Activated naive CD4-positive, alpha-beta T cell treated with anti-CD3 and anti-CD28 coated beads, Interleukin-2, amount 10 ng/mL, durations not matched to agents 7 days and 5 days (primary cell): ENCODE data around the gene SLC14A1.

Experiments used
- CTCF ChIA-PET: fragments of 350-600 bp; sonication (Branson Sonifier 250); formaldehyde crosslinking; loops from one replicate; lab custom pipeline; 2021; ENCODE audit warnings: antibody characterized with exemption; lab: Charles Lee
- DNase-seq: peaks from one replicate; pipeline ENCODE4 v3.0.0-alpha.2; 2020
- H3K27ac Mint-ChIP-seq: one replicate; pipeline ENCODE4 v1.8.0; 2021; ENCODE audit warnings: mild to moderate bottlenecking, moderate library complexity, mixed read lengths
- H3K27me3 Mint-ChIP-seq: one replicate; pipeline ENCODE4 v1.8.0; 2021; ENCODE audit warnings: mild to moderate bottlenecking, mixed read lengths
- H3K36me3 Mint-ChIP-seq: one replicate; pipeline ENCODE4 v1.8.0; 2021; ENCODE audit warnings: mixed read lengths
- H3K4me1 Mint-ChIP-seq: one replicate; pipeline ENCODE4 v1.8.0; 2021; ENCODE audit warnings: mixed read lengths
- H3K4me3 Mint-ChIP-seq: one replicate; pipeline ENCODE4 v1.8.0; 2021; ENCODE audit warnings: mild to moderate bottlenecking, moderate library complexity, mixed read lengths
- H3K9me3 Mint-ChIP-seq: one replicate; pipeline ENCODE4 v1.8.0; 2021; ENCODE audit warnings: mixed read lengths

The SLC14A1 gene

GRCh38 chr18:45723567-45724355 lies at the start of gene SLC14A1:
SLC14A1 (plus strand) TSS chr18:45724181; CDS start chr18:45730321, 6,140 bp downstream.
- H3K36me3 Mint-ChIP-seq = no peaks in the 10 kb centered on the region
- peaks cover 19% of the 10 kb centered on the region for H3K27me3 Mint-ChIP-seq
- peaks cover 5% of the 10 kb centered on the region for H3K4me1 Mint-ChIP-seq
- no peak within 1 kb of the TSS for H3K4me3 Mint-ChIP-seq
- no peaks in the 10 kb centered on the region for H3K9me3 Mint-ChIP-seq
- CTCF ChIA-PET = interaction anchor here (0.9 to 8.0 kb wide), 17 partner anchors 7 to 350 kb away, joined by 3 to 82 read pairs (median 5); partner anchors contain the start of gene PSTPIP2
- no peak within 1 kb of the TSS for H3K27ac Mint-ChIP-seq
- no peak for DNase-seq

DNA sequence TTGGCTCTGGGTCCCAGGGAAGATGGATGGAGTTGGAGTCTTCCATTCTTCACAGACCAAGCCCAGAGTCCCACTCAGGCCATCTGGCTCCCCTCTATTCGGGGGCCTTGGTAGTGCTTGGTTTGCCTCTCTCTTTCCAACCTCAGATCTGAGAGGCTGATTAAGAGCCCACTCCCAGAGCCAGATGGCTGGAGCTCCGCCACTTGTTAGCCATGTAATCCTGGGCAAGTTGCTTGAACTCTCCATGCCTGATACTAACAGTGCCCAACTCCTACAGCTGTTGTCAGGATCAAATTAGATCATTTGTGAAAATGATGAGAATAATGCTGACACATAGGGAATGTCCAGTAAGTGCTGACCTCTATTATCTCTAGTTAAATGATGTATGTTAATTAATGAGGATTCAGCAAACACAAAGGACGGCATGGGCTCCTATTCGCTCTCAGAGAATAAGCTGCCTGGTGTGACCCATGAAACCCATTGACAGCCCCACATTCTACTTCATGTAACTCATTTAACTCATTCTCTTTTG lies 46.6 kb upstream of the SLC14A1 start:
- H3K27ac Mint-ChIP-seq = no peak overlapping the region
- CTCF ChIA-PET = interaction anchor here (3.2 kb wide), 1 partner anchor 12 kb away, joined by 9 read pairs; no protein-coding TSS in a partner anchor
- H3K4me1 Mint-ChIP-seq = no peaks in the 10 kb centered on the region
- no peak overlapping the region for H3K4me3 Mint-ChIP-seq
- peaks cover 72% of the 10 kb centered on the region for H3K27me3 Mint-ChIP-seq
- DNase-seq = no peak
- H3K9me3 Mint-ChIP-seq = no peaks in the 10 kb centered on the region
- no peaks in the 10 kb centered on the region for H3K36me3 Mint-ChIP-seq

GRCh38 chr18:45678441-45678840 lies 45.5 kb upstream of the SLC14A1 start:
- Mint-ChIP-seq H3K4me1 (no peaks in the 10 kb centered on the region), H3K27ac (no peak overlapping the region), H3K27me3 (peaks cover 71% of the 10 kb centered on the region), H3K4me3 (no peak overlapping the region), H3K36me3 (no peaks in the 10 kb centered on the region), H3K9me3 (no peaks in the 10 kb centered on the region)
- CTCF ChIA-PET = interaction anchor here (0.7 to 3.2 kb wide), 4 partner anchors 9 to 20 kb away, joined by 3 to 9 read pairs (median 4); no protein-coding TSS in a partner anchor
- DNase-seq = no peak

DNA sequence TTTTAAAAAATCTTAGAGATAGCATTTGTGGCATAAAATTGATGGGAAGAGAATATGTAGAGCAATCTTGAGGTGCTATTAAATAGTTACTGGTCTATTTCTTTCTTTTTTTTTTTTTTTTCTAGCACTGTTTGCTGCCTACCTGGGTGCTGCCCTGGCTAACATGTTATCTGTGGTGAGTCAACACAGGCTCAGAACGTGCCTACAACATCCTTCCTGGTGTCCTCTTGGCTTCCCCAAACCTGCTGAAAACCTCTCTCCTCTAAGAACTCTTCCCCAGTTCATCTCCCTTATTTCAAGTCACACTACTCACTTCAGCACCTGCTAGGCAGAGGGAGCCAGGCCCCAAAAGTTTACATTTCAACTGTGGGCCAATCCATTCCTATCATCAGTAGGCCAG lies 45.1 kb upstream of the SLC14A1 start:
- H3K27ac Mint-ChIP-seq = no peak overlapping the region
- no peaks in the 10 kb centered on the region for H3K9me3 Mint-ChIP-seq
- H3K36me3 Mint-ChIP-seq = no peaks in the 10 kb centered on the region
- no peak overlapping the region for H3K4me3 Mint-ChIP-seq
- H3K4me1 Mint-ChIP-seq = no peaks in the 10 kb centered on the region
- DNase-seq = no peak
- H3K27me3 Mint-ChIP-seq = peaks cover 72% of the 10 kb centered on the region
- CTCF ChIA-PET = interaction anchor here (0.7 to 3.2 kb wide), 4 partner anchors 9 to 20 kb away, joined by 3 to 9 read pairs (median 4); no protein-coding TSS in a partner anchor

GRCh38 chr18:45680066-45680690 lies 43.8 kb upstream of the SLC14A1 start:
- peaks cover 9% of the 10 kb centered on the region for H3K4me1 Mint-ChIP-seq
- CTCF ChIA-PET = interaction anchor here (1.9 kb wide), 1 partner anchor 16 kb away, joined by 5 read pairs; no protein-coding TSS in a partner anchor
- H3K4me3 Mint-ChIP-seq = no peak overlapping the region
- no peaks in the 10 kb centered on the region for H3K36me3 Mint-ChIP-seq
- H3K27me3 Mint-ChIP-seq = peaks cover 76% of the 10 kb centered on the region
- no peak for DNase-seq
- no peaks in the 10 kb centered on the region for H3K9me3 Mint-ChIP-seq
- no peak overlapping the region for H3K27ac Mint-ChIP-seq

GRCh38 chr18:45682181-45682580 lies 41.8 kb upstream of the SLC14A1 start:
- H3K27me3 Mint-ChIP-seq = peaks cover 62% of the 10 kb centered on the region
- H3K27ac Mint-ChIP-seq = no peak overlapping the region
- no peaks in the 10 kb centered on the region for H3K9me3 Mint-ChIP-seq
- H3K4me3 Mint-ChIP-seq = no peak overlapping the region
- no peaks in the 10 kb centered on the region for H3K36me3 Mint-ChIP-seq
- CTCF ChIA-PET = interaction anchor here (1.9 kb wide), 1 partner anchor 18 kb away, joined by 5 read pairs; no protein-coding TSS in a partner anchor
- DNase-seq = no peak
- H3K4me1 Mint-ChIP-seq = peaks cover 27% of the 10 kb centered on the region

GRCh38 chr18:45684341-45685115 lies 39.5 kb upstream of the SLC14A1 start:
- Mint-ChIP-seq H3K4me1 (peaks cover 51% of the 10 kb centered on the region), H3K9me3 (no peaks in the 10 kb centered on the region), H3K27ac (no peak overlapping the region), H3K36me3 (no peaks in the 10 kb centered on the region), H3K27me3 (peaks cover 45% of the 10 kb centered on the region), H3K4me3 (no peak overlapping the region)
- CTCF ChIA-PET = interaction anchor here (0.7 to 6.9 kb wide), 4 partner anchors 14 to 38 kb away, joined by 3 to 97 read pairs (median 4); no protein-coding TSS in a partner anchor
- DNase-seq = no peak

- peak; percentile 73 for DNase-seq
- Mint-ChIP-seq H3K4me3 (peak overlapping the region; percentile 77), H3K27me3 (peaks cover 40% of the 10 kb centered on the region), H3K36me3 (no peaks in the 10 kb centered on the region), H3K4me1 (peaks cover 61% of the 10 kb centered on the region), H3K9me3 (no peaks in the 10 kb centered on the region), H3K27ac (peak overlapping the region; percentile 94)
- CTCF ChIA-PET = interaction anchor here (1.0 to 6.9 kb wide), 9 partner anchors 17 to 386 kb away, joined by 3 to 97 read pairs (median 11); no protein-coding TSS in a partner anchor
Measured at GRCh38 chr18:45686891-45687611, 36.9 kb upstream of the SLC14A1 start.

- peak; percentile 47 for DNase-seq
- Mint-ChIP-seq H3K9me3 (no peaks in the 10 kb centered on the region), H3K27ac (peak overlapping the region; percentile 94), H3K4me1 (peaks cover 61% of the 10 kb centered on the region), H3K27me3 (peaks cover 37% of the 10 kb centered on the region), H3K36me3 (no peaks in the 10 kb centered on the region), H3K4me3 (peak overlapping the region; percentile 77)
- CTCF ChIA-PET = interaction anchor here (0.8 to 6.9 kb wide), 11 partner anchors 17 to 386 kb away, joined by 3 to 97 read pairs (median 6); no protein-coding TSS in a partner anchor
Measured at GRCh38 chr18:45687621-45688020, 36.4 kb upstream of the SLC14A1 start.

DNA sequence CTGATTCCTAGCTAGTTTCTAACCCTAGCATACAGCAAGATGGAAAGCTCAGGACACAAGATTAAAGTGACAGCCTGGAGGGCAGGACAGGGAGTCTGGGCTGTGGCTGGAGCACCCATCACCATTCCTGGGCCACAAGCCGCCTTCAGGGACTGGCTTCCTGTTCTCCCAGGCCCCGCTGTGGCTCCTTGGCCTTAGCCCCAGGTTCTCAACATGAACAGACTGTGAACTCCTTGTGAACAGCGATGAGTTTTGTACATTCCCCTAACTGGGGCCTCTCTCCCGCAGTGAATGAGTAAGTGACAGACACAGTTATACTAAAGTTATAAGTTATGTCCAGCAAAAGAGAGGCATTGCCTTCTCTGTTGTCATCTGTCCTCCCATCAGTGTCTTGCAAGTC lies 35.9 kb upstream of the SLC14A1 start:
- H3K36me3 Mint-ChIP-seq = no peaks in the 10 kb centered on the region
- peak overlapping the region; percentile 77 for H3K4me3 Mint-ChIP-seq
- peak overlapping the region; percentile 94 for H3K27ac Mint-ChIP-seq
- H3K27me3 Mint-ChIP-seq = peaks cover 35% of the 10 kb centered on the region
- DNase-seq = no peak
- no peaks in the 10 kb centered on the region for H3K9me3 Mint-ChIP-seq
- CTCF ChIA-PET = interaction anchor here (0.8 to 6.9 kb wide), 11 partner anchors 18 to 385 kb away, joined by 3 to 97 read pairs (median 6); no protein-coding TSS in a partner anchor
- H3K4me1 Mint-ChIP-seq = peaks cover 61% of the 10 kb centered on the region

GRCh38 chr18:45688833-45689232 lies 35.1 kb upstream of the SLC14A1 start:
- Mint-ChIP-seq H3K27me3 (peaks cover 29% of the 10 kb centered on the region), H3K36me3 (no peaks in the 10 kb centered on the region), H3K4me1 (peaks cover 61% of the 10 kb centered on the region), H3K27ac (peak overlapping the region; percentile 94), H3K9me3 (peaks cover 2% of the 10 kb centered on the region), H3K4me3 (peak overlapping the region; percentile 77)
- peak; percentile 55 for DNase-seq
- CTCF ChIA-PET = interaction anchor here (0.7 to 6.9 kb wide), 9 partner anchors 19 to 384 kb away, joined by 3 to 97 read pairs (median 11); no protein-coding TSS in a partner anchor

DNA sequence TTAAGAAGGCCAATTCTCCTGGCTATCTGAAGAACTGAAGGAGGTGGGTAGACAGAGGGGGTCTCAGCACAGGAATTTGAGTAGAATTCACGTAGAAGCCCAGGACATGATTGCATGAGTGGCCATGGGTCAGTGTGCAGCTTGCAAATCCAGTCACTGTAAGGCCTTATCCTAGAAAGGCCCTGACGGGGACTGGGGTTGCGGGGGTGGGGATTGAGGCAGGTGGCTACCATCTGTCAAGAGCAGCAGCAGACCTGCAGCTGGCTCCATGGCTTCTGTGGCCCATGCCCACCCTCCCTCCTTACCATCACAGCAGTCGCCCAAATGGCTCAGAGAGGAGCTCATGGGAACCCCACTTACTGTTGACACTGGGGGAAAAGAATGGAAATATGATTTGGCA lies 34.6 kb upstream of the SLC14A1 start:
- Mint-ChIP-seq H3K27ac (no peak overlapping the region), H3K27me3 (peaks cover 25% of the 10 kb centered on the region)
- CTCF ChIA-PET = interaction anchor here (0.7 to 6.9 kb wide), 7 partner anchors 19 to 384 kb away, joined by 3 to 97 read pairs (median 13); no protein-coding TSS in a partner anchor

More for the DNA sequence above, 34.6 kb upstream of the SLC14A1 start:
- DNase-seq = no peak
- Mint-ChIP-seq H3K4me1 (peaks cover 59% of the 10 kb centered on the region), H3K36me3 (no peaks in the 10 kb centered on the region), H3K4me3 (no peak overlapping the region), H3K9me3 (peaks cover 4% of the 10 kb centered on the region)
